OCI-LY7 (cell line): ENCODE results near the gene DNAJC27.
"Not testable (repeated sequence)": the region's sequence is repeated elsewhere in the genome, so short reads cannot be mapped to it uniquely, and the experiment has no call there.

ENCODE experiments used
- CTCF ChIP-seq: fragments of 200-600 bp; sonication (generic); conservative IDR thresholded peaks from 2 replicates; pipeline ENCODE4 v1.5.1; 2014; ENCODE audit warnings: mild to moderate bottlenecking, antibody characterized with exemption, low read length, moderate library complexity, mixed read lengths
- EZH2phosphoT487 ChIP-seq: fragments of 200-600 bp; sonication (generic); IDR thresholded peaks from 2 replicates; pipeline ENCODE4 v1.6.1; 2018; ENCODE audit warnings: low read depth, borderline replicate concordance, mild to moderate bottlenecking, mixed run types, antibody characterized with exemption, low read length, moderate library complexity, mixed read lengths

DNA sequence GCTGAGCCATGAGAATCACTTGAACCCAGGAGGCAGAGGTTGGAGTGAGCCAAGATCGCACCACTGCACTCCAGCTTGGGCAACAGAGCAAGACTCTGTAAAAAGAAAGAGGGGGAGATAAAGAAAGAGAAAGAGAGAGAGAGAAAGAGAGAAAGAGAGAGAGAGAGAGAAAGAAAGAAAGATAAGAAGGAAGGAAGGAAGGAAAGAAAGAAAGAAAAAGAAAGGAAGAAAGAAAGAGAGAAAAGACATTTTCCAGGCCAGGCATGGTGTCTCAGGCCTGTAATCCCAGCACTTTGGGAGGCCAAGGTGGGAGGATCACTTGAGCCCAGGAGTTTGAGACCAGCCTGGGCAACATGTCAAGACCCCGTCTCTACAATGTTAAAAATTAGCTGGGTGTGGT, 39.6 kb upstream of the DNAJC27 start:
- TF ChIP-seq EZH2phosphoT487, CTCF: not testable (repeated sequence)
